HG03108 (cell line): ENCODE measurements around the gene SPEM1.
"Not testable (repeated sequence)": the region's sequence is repeated elsewhere in the genome, so short reads cannot be mapped to it uniquely, and the experiment has no call there.

Experiments used
- ATAC-seq: cut with Tn5 transposase; IDR thresholded peaks from one replicate; pipeline ENCODE4 v1.9.1; 2021; ENCODE audit warnings: moderate library complexity; ENCODE audit not compliant: unreplicated experiment

Gene SPEM1

DNA sequence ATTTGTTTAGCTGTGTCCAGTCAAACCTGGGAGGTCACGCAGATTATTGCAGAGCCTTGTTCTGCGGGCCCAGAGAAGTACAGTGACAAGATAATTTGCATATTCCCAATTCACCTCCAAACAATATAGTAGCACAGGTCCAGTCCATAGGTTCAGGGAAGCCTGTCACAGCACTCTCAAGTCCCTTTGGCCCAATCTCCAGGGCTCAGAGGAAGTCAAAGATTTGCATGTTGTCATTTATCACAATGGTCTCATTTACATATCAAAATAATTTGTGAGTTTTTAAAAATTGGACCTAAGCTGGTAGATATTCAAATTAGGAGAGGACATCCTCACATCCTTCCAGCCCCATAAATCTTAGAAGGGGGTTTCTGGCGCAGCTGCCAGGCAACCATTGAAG, 47.4 kb downstream of the SPEM1 start:
- no peak for ATAC-seq

DNA sequence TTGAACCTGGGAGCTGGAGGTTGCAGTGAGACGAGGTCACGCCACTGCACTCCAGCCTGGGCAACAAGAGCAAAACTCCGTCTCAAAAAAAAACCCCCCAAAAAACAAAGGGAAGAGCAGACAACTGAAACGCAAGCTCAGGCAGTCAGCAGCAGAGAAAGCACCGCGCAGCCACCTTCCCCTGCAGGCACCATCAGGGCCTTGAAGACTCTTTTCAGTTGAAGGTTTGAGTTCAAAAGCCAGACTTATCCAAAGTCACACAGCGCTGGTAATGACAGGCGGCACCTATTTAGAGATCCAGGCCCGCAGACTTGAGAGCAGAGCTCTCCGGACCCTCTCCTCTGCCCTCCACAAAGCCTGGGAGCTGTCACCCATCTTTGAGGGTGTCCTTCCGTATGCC, 48.2 kb downstream of the SPEM1 start:
- ATAC-seq: no peak

DNA sequence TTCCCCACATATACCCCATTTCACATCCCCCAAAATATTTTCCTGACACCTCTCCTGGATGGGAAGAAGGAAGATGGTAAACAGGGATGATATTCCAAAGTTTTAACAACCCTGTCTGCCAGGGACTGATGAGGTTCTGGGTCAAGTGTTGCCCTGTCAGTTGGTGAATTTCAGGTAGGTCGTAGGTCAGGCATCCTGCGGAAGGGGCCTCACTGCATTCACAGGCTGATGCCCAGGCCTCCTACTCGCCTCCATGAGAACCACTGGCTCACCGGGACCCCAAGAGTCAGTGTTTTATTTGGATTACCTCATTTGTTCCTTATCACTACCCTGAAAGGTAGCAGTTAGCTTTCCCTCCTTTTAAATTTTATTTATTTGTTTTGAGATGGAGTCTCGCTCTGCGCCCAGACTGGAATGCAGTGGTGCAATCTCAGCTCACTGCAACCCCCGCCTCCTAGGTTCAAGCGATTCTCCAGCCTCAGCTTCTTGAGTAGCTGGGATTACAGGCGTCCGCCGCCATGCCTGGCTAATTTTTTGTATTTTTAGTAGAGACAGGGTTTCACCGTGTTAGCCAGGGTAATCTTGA, 48.8 kb downstream of the SPEM1 start:
- ATAC-seq: no peak

- not testable (repeated sequence) for ATAC-seq
Observed at GRCh38 chr17:7469843-7470242, 49.7 kb downstream of the SPEM1 start.

DNA sequence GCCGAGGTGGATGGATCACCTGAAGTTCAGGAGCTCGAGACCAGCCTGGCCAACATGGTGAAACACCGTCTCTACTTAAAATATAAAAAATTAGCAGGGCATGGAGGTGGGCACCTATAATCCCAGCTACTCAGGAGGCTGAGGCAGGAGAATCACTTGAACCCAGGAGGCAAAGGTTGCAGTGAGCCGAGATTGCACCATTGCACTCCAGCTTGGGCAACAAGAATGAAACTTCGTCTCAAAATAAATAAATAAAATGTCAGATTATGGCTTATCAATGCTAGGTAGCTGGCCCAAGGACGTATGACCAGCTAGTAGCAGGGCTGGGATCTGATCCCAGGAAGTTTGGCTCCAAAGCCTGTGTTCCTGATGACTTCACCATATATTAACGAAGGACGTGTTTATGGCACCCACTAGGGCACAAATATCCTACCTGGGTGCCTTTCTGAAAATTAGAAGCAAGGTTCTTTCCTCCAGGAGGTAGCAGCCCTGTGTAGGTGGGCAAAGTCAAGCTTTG, 50.4 kb downstream of the SPEM1 start:
- not testable (repeated sequence) for ATAC-seq
